A549 (cell line): Measurements from ENCODE around the gene SP5. TPM values are rescaled to one million over a fixed set of nuclear protein-coding genes. Genes with fewer than 3 reads are reported as not detected.

Experiments
- ATAC-seq, 2 experiments: fragments of 200-7000 bp in 1 of 2; fragments of >200 bp in 1 of 2; cut with Nextera tagmentation in 1 of 2; cut with Tn5 transposase in 1 of 2; 3 replicates each; pipeline versions ENCODE4 v1.8.0 to v1.9.1; 2018 to 2020; ENCODE audit warnings: mild to moderate bottlenecking in 1 of 2, moderate library complexity in 1 of 2
- CTCF ChIA-PET: fragments of 300-600 bp; sonication (Branson Sonifier 250); formaldehyde crosslinking; extraction: SDS; loops from one replicate; lab custom pipeline; 2021; ENCODE audit warnings: antibody characterized with exemption, inconsistent platforms; lab: Yijun Ruan, JAX
- POLR2A ChIA-PET: fragments of 350-600 bp; formaldehyde crosslinking; extraction: SDS; loops from one replicate; lab custom pipeline; 2021; ENCODE audit warnings: antibody characterized with exemption, inconsistent platforms; lab: Yijun Ruan, JAX
- DNase-seq, 2 experiments: peaks; one replicate each; pipeline versions ENCODE4 v3.0.0 to v3.0.0-alpha.2; 2011 to 2016; ENCODE audit warnings: low read depth in 1 of 2, low spot score in 1 of 2
- FAIRE-seq: peaks from 2 replicates; lab custom pipeline; 2011; peaks lifted over from hg19 to GRCh38; lab: Jason Lieb, UNC
- H3K27ac ChIP-seq, 2 experiments: fragments of >200 bp; sonication (Bioruptor Twin); formaldehyde crosslinking; 3 replicates each; pipeline ENCODE4 v1.5.1; 2016 to 2017
- H3K4me1 ChIP-seq: fragments of >200 bp; sonication (Bioruptor Twin); formaldehyde crosslinking; 3 replicates; pipeline ENCODE4 v1.6.1; 2016
- H3K4me2 ChIP-seq: fragments of >200 bp; sonication (Bioruptor Twin); formaldehyde crosslinking; 3 replicates; pipeline ENCODE4 v1.6.1; 2016
- H3K4me3 ChIP-seq: fragments of >200 bp; sonication (Bioruptor Twin); formaldehyde crosslinking; 3 replicates; pipeline ENCODE4 v1.5.1; 2016
- H3K9me3 ChIP-seq: fragments of >200 bp; sonication (Bioruptor Twin); formaldehyde crosslinking; 3 replicates; pipeline ENCODE4 v1.6.1; 2016
- ATOH8 ChIP-seq: fragments of 250-450 bp; sonication (Bioruptor Pico); IDR thresholded peaks from 2 replicates; pipeline ENCODE4 v1.5.0; 2020; ENCODE audit warnings: low read depth, mild to moderate bottlenecking, moderate library complexity
- CBX8 ChIP-seq: fragments of 200-600 bp; sonication (generic); IDR thresholded peaks from 2 replicates; pipeline ENCODE4 v1.6.1; 2016
- CEBPB ChIP-seq, 2 experiments: fragments of >200 bp in 1 of 2; sonication (Bioruptor Twin) in 1 of 2; formaldehyde crosslinking in 1 of 2; IDR thresholded peaks; 2 replicates each; pipeline ENCODE4 v1.6.1; 2012 to 2016
- CHD4 ChIP-seq: fragments of 200-600 bp; sonication (generic); IDR thresholded peaks from 2 replicates; pipeline ENCODE4 v1.6.1; 2016; ENCODE audit warnings: antibody characterized with exemption, mild to moderate bottlenecking, borderline replicate concordance
- EP300 ChIP-seq, 2 experiments: fragments of >200 bp; sonication (Bioruptor Twin); formaldehyde crosslinking; IDR thresholded peaks; 2 replicates in 1 of 2; 3 replicates in 1 of 2; pipeline ENCODE4 v1.6.1; 2016 to 2017
- HOXA7 ChIP-seq: fragments of 250-450 bp; sonication (Bioruptor Pico); IDR thresholded peaks from 2 replicates; pipeline ENCODE4 v1.5.0; 2020; ENCODE audit warnings: mild to moderate bottlenecking, moderate library complexity
- KDM1A ChIP-seq: fragments of 200-600 bp; sonication (generic); IDR thresholded peaks from 2 replicates; pipeline ENCODE4 v1.6.1; 2016; ENCODE audit warnings: low read depth, mild to moderate bottlenecking
- KDM5A ChIP-seq: fragments of 200-600 bp; sonication (generic); IDR thresholded peaks from 2 replicates; pipeline ENCODE4 v1.6.1; 2016; ENCODE audit warnings: antibody characterized with exemption, mild to moderate bottlenecking
- MAX ChIP-seq: IDR thresholded peaks from 2 replicates; pipeline ENCODE4 v1.6.1; 2012
- MAZ ChIP-seq: fragments of 150-350 bp; IDR thresholded peaks from 2 replicates; pipeline ENCODE4 v1.6.1; 2014; ENCODE audit warnings: antibody characterized with exemption, low read depth, low read length, borderline replicate concordance
- NR3C1 ChIP-seq: fragments of >200 bp; sonication (Bioruptor Twin); formaldehyde crosslinking; IDR thresholded peaks from 3 replicates; pipeline ENCODE4 v1.6.1; 2017
- PHF8 ChIP-seq: fragments of 200-600 bp; sonication (generic); IDR thresholded peaks from 2 replicates; pipeline ENCODE4 v1.6.1; 2016; ENCODE audit warnings: low read depth, mild to moderate bottlenecking, antibody characterized with exemption, moderate library complexity, borderline replicate concordance
- POLR2A ChIP-seq: IDR thresholded peaks from 2 replicates; pipeline ENCODE4 v1.6.1; 2012; ENCODE audit warnings: mild to moderate bottlenecking, low read length
- POLR2AphosphoS2 ChIP-seq: conservative IDR thresholded peaks from 2 replicates; pipeline ENCODE4 v1.6.1; 2012; ENCODE audit warnings: low read length, improper control_type of control experiment, inconsistent platforms
- TFCP2L1 ChIP-seq: fragments of 250-450 bp; sonication (Bioruptor Pico); IDR thresholded peaks from 2 replicates; pipeline ENCODE4 v1.5.0; 2021; ENCODE audit warnings: mild to moderate bottlenecking
- TP53 ChIP-seq: fragments of 250-450 bp; sonication (Bioruptor Pico); IDR thresholded peaks from 2 replicates; pipeline ENCODE4 v1.5.0; 2021; ENCODE audit warnings: mild to moderate bottlenecking, moderate library complexity
- ZFP36 ChIP-seq: fragments of 450-650 bp; IDR thresholded peaks from 2 replicates; pipeline ENCODE4 v1.6.1; 2014; ENCODE audit warnings: borderline replicate concordance; ENCODE audit not compliant: partially characterized antibody
- WGBS: methylation state at CpG from one replicate; pipeline ENCODE4 v1.1.6; 2017; ENCODE audit errors: missing lambda C conversion rate; 5-methylcytosine and 5-hydroxymethylcytosine counted together
- polyA plus RNA-seq, 4 experiments: library from polyadenylated mRNA; depleted of rRNA in 3 of 4; stranded (reverse); fragments of >200 nt; fragmentation: RNase III in 1 of 4; extraction: RNeasy Plus Mini Kit Qiagen cat#74134 plus additional on column Dnase treatment in 1 of 4; gene quantifications; 2 replicates in 3 of 4; 3 replicates in 1 of 4; pipeline ENCODE4 v1.2.3, GENCODE V29; 2011 to 2017
- TF ChIP-seq, protein P1 (sequence below): fragments of 150-350 bp; IDR thresholded peaks from 2 replicates; pipeline ENCODE4 v1.6.1; 2014; ENCODE audit warnings: low read depth, mild to moderate bottlenecking, low read length
- TF ChIP-seq, protein P2 (sequence below): fragments of 450-650 bp; IDR thresholded peaks from 2 replicates; pipeline ENCODE4 v1.6.1; 2014; ENCODE audit warnings: antibody characterized with exemption
- TF ChIP-seq, protein P3 (sequence below): fragments of >200 bp; sonication (Bioruptor Twin); formaldehyde crosslinking; IDR thresholded peaks from 2 replicates; pipeline ENCODE4 v1.6.1; 2016
- TF ChIP-seq, protein P4 (sequence below): fragments of 250-450 bp; sonication (Bioruptor Pico); IDR thresholded peaks from 2 replicates; pipeline ENCODE4 v1.5.0; 2021; ENCODE audit warnings: mild to moderate bottlenecking, moderate library complexity, borderline replicate concordance

SP5 gene
- polyA plus RNA-seq, 2 of the 4 experiments (the other 2 are of a cell fraction) = not detected

DNA sequence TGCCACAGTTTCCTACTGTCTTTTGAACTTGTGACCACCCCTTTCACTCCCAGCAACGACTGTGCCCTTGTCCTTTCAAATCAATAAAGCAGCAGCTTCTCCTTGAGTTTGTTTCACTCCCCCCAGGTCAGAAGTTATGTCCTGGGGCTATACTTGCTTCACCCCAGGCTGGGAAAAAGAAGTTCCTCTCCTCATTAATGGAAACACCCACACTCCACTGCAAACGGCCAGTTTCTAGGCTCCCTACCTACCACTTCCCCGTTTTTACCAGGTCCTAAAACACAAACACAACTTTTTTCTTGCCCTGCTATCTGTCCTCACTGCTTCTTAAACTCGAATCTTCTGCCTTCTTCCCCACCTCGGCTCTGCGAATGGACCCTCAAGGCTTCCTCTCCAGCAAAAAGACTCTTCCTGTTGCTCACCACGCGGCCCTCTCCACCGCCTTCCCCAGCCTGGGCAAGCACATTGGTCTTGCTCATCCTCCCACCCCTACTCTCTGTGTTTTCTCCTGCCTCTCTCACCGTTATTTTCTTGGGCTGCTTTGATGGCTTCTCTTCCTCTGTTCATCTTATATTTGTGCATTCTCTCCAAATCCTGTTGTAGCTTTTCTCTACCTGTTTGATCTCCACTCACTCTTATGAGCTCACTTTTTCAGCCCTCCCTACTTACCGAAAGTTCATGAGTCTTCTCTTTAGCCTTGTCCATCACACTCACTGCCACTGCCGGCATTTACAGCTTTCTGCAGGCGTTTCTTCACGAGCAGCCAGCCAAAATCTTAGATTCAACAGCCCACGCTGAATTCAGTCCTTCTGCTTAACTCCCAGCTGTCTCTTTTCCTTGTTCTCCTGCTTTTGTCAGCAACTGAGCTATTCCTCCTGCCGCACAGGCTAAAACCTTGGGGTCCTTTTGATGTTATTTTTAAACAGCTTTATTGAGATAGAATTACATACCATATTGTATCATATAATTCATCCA lies 7.0 kb upstream of the SP5 start:
- H3K27ac ChIP-seq = no peak overlapping the region
- H3K4me1 ChIP-seq = no peaks in the 10 kb centered on the region
- 0 out of 3 replicates have a peak, but pooled peaks cover 2% of the 10 kb centered on the region for H3K9me3 ChIP-seq
- TF ChIP-seq, protein P1, sequence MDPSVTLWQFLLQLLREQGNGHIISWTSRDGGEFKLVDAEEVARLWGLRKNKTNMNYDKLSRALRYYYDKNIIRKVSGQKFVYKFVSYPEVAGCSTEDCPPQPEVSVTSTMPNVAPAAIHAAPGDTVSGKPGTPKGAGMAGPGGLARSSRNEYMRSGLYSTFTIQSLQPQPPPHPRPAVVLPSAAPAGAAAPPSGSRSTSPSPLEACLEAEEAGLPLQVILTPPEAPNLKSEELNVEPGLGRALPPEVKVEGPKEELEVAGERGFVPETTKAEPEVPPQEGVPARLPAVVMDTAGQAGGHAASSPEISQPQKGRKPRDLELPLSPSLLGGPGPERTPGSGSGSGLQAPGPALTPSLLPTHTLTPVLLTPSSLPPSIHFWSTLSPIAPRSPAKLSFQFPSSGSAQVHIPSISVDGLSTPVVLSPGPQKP = no peak
- TF ChIP-seq ZFP36 (no peak), HOXA7 (CRISPR knock-in tag) (no peak), PHF8 (no peak), CBX8 (no peak), KDM1A (no peak), KDM5A (no peak), EP300 (IDR thresholded peaks at IDR 0.05) (no peak), MAZ (no peak), POLR2A (no peak), MAX (no peak), ATOH8 (CRISPR knock-in tag) (no peak), POLR2AphosphoS2 (no peak), CHD4 (no peak), NR3C1 (no peak)
- TF ChIP-seq, protein P2, sequence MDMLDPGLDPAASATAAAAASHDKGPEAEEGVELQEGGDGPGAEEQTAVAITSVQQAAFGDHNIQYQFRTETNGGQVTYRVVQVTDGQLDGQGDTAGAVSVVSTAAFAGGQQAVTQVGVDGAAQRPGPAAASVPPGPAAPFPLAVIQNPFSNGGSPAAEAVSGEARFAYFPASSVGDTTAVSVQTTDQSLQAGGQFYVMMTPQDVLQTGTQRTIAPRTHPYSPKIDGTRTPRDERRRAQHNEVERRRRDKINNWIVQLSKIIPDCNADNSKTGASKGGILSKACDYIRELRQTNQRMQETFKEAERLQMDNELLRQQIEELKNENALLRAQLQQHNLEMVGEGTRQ = no peak
- TF ChIP-seq, protein P3, sequence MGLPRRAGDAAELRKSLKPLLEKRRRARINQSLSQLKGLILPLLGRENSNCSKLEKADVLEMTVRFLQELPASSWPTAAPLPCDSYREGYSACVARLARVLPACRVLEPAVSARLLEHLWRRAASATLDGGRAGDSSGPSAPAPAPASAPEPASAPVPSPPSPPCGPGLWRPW = no peak
- TF ChIP-seq, all 56 proteins: peak for 0
- CTCF ChIA-PET = no interaction called here
- POLR2A ChIA-PET = no interaction called here
- Histone ChIP-seq H3K4me3 (no peak overlapping the region), H3K4me2 (no peak overlapping the region)
- DNase-seq = no peak
- WGBS = 44% methylated on average over 16 of the region's 16 CpGs
- no peak for FAIRE-seq
- ATAC-seq = no peak; a peak in 1 of 6 replicates

DNA sequence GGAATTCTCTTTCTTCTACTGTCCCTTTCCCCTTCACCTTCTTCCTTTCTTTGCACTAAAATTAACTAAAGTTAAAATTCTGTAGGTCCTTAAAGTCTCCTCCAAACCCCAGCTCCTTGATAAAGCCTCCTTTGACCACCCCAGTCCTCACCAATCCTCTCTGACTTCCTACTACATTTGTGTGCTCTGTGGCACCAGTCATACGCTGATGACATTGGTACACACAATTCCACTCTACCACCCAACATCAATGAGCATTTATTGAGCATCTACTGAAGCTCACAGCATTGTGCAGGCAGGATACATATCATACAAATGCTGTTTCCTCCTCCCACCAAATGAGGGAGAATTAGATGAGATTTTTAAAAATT lies 4.5 kb upstream of the SP5 start:
- Histone ChIP-seq H3K27ac (no peak overlapping the region), H3K4me1 (peaks cover 3% of the 10 kb centered on the region; the same call in 1 of the 3 replicates), H3K4me3 (no peak overlapping the region), H3K4me2 (no peak overlapping the region), H3K9me3 (no peaks in the 10 kb centered on the region)
- FAIRE-seq = no peak
- CTCF ChIA-PET = no interaction called here
- POLR2A ChIA-PET = no interaction called here
- 55% methylated on average over 1 of the region's 1 CpG for WGBS
- DNase-seq = no peak
- no peak for ATAC-seq
- TF ChIP-seq, protein P4, sequence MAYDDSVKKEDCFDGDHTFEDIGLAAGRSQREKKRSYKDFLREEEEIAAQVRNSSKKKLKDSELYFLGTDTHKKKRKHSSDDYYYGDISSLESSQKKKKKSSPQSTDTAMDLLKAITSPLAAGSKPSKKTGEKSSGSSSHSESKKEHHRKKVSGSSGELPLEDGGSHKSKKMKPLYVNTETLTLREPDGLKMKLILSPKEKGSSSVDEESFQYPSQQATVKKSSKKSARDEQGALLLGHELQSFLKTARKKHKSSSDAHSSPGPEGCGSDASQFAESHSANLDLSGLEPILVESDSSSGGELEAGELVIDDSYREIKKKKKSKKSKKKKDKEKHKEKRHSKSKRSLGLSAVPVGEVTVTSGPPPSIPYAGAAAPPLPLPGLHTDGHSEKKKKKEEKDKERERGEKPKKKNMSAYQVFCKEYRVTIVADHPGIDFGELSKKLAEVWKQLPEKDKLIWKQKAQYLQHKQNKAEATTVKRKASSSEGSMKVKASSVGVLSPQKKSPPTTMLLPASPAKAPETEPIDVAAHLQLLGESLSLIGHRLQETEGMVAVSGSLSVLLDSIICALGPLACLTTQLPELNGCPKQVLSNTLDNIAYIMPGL (CRISPR knock-in tag) = no peak
- TF ChIP-seq TP53 (CRISPR knock-in tag) (no peak), TFCP2L1 (CRISPR knock-in tag) (no peak), CEBPB (IDR thresholded peaks at IDR 0.05) (no peak), NR3C1 (no peak)
- TF ChIP-seq, all 56 proteins: peak for 0
